ENCODE results near the gene SPAG8. TPM values are rescaled to one million over a fixed set of nuclear protein-coding genes. Genes with fewer than 3 reads are reported as not detected.

SPAG8 gene
- total RNA-seq, 4 donors from 2014 or later, result 0.65 to 2.0 (median 0.83) TPM

GRCh38 chr9:35810122-35810521 lies 1.9 kb downstream of the SPAG8 start:
- intact Hi-C loops (cut with DNase I), result no loop called here
- Histone ChIP-seq H3K36me3 (peaks cover 26 to 54% (median 46%) of the 10 kb centered on the region in 4 donors), H3K27ac (replicated peaks in 1 of 4) (no peak overlapping the region), H3K4me3 (no peak overlapping the region), H3K9me3 (no peaks in the 10 kb centered on the region), H3K27me3 (no peaks in the 10 kb centered on the region), H3K4me1 (peaks cover 28 to 40% (median 39%) of the 10 kb centered on the region in 4 donors)
- DNase-seq (ENCODE audit: extremely low spot score), result no peak
- WGBS, result 93% methylated on average over 7 of the region's 7 CpGs
- TF ChIP-seq POLR2A (IDR thresholded peaks at IDR 0.05; ENCODE audit: low read depth) (no peak), CTCF (IDR thresholded peaks at IDR 0.05) (no peak), EP300 (IDR thresholded peaks at IDR 0.05) (no peak), POLR2AphosphoS5 (IDR thresholded peaks at IDR 0.05) (no peak)

GRCh38 chr9:35808433-35808832 lies 3.6 kb downstream of the SPAG8 start:
- H3K36me3 ChIP-seq, result peaks cover 26 to 67% (median 53%) of the 10 kb centered on the region in 4 donors
- 87% methylated on average over 9 of the region's 9 CpGs for WGBS
- H3K4me1 ChIP-seq, result peaks cover 19 to 31% (median 28%) of the 10 kb centered on the region in 4 donors
- H3K27ac ChIP-seq (replicated peaks in 1 of 4), result no peak overlapping the region
- no peaks in the 10 kb centered on the region for H3K27me3 ChIP-seq
- no peak overlapping the region for H3K4me3 ChIP-seq
- TF ChIP-seq EP300 (IDR thresholded peaks at IDR 0.05) (no peak), CTCF (IDR thresholded peaks at IDR 0.05) (no peak), POLR2AphosphoS5 (IDR thresholded peaks at IDR 0.05) (no peak)
- DNase-seq (ENCODE audit: extremely low spot score), result no peak
- intact Hi-C loops (cut with DNase I), result no loop called here
- no peaks in the 10 kb centered on the region for H3K9me3 ChIP-seq

DNA sequence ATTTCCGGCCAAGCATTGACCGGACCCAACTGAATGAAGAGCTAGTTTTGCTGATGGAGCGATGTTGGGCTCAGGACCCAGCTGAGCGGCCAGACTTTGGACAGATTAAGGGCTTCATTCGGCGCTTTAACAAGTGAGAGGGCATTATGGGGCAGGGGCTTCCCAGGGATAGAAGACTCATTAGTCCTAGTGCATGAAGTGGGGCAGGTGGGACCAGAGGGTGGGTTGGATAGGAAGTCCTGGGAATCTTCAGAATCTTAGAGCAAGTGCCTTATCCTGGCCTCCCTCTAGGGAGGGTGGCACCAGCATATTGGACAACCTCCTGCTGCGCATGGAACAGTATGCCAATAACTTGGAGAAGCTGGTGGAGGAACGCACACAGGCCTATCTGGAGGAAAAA lies 6.0 kb downstream of the SPAG8 start:
- peaks cover under 1 to 9% (median 5%) of the 10 kb centered on the region in 4 donors for H3K4me1 ChIP-seq
- DNase-seq (ENCODE audit: extremely low spot score), result no peak
- H3K36me3 ChIP-seq, result peaks cover 34 to 89% (median 72%) of the 10 kb centered on the region in 4 donors
- no peak overlapping the region for H3K4me3 ChIP-seq
- TF ChIP-seq POLR2A (IDR thresholded peaks at IDR 0.05; ENCODE audit: low read depth), result no peak
- no peak for TF ChIP-seq CTCF (IDR thresholded peaks at IDR 0.05)
- no peak for TF ChIP-seq EP300 (IDR thresholded peaks at IDR 0.05)
- no peak for TF ChIP-seq POLR2AphosphoS5 (IDR thresholded peaks at IDR 0.05)
- H3K27ac ChIP-seq (replicated peaks in 1 of 4), result no peak overlapping the region
- H3K9me3 ChIP-seq, result no peaks in the 10 kb centered on the region
- H3K27me3 ChIP-seq, result no peaks in the 10 kb centered on the region
- 94% methylated on average over 7 of the region's 8 CpGs for WGBS
- intact Hi-C loops (cut with DNase I), result no loop called here

GRCh38 chr9:35801328-35802128 lies 10.5 kb downstream of the SPAG8 start:
- no peak for DNase-seq (ENCODE audit: extremely low spot score)
- Histone ChIP-seq H3K4me3 (no peak overlapping the region), H3K36me3 (peaks cover 25 to 72% (median 55%) of the 10 kb centered on the region in 4 donors), H3K4me1 (peaks cover 0 to 2% (median 0%) of the 10 kb centered on the region in 4 donors), H3K27ac (replicated peaks in 1 of 4) (no peak overlapping the region), H3K9me3 (no peaks in the 10 kb centered on the region), H3K27me3 (no peaks in the 10 kb centered on the region)
- TF ChIP-seq POLR2A (IDR thresholded peaks at IDR 0.05; ENCODE audit: low read depth), result no peak
- TF ChIP-seq EP300 (IDR thresholded peaks at IDR 0.05), result no peak
- no peak for TF ChIP-seq CTCF (IDR thresholded peaks at IDR 0.05)
- no peak for TF ChIP-seq POLR2AphosphoS5 (IDR thresholded peaks at IDR 0.05)
- intact Hi-C loops (cut with DNase I), result no loop called here
- 96% methylated on average over 10 of the region's 13 CpGs for WGBS
